LHCN-M2 (cell line): ENCODE measurements around the gene TCHP. TPM values are rescaled to one million over a fixed set of nuclear protein-coding genes. Genes with fewer than 3 reads are reported as not detected.
"Not testable (repeated sequence)": the region's sequence is repeated elsewhere in the genome, so short reads cannot be mapped to it uniquely, and the experiment has no call there.

Source experiments
- DNase-seq: peaks from one replicate; pipeline ENCODE4 v3.0.0-alpha.2; 2012; ENCODE audit warnings: low read depth
- total RNA-seq: library from RNA; depleted of rRNA; stranded (reverse); fragments of >200 nt; gene quantifications from 2 replicates; pipeline ENCODE4 v1.2.3, GENCODE V29; 2014

The TCHP gene
- total RNA-seq, 1 experiment from 2014 or later, result 19.0 TPM

DNA sequence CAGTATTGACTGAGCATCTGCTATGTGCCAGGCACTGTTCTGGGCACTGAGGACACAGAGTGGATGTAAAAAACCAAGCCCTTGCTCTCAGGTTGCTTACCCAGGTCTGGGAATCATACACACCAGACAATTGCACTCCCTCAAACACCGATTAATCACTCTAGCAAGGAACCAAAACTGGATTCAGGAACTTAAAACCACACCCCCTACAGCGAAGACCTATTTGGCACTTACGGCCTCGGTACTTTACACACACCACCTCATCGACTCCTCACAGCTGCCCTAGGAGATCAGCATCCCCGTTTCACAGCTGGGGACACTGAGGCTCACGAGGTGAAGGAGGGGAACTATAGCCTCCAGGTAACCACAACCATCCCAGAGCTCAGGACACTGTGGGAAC lies 21.3 kb upstream of the TCHP start:
- no peak for DNase-seq

DNA sequence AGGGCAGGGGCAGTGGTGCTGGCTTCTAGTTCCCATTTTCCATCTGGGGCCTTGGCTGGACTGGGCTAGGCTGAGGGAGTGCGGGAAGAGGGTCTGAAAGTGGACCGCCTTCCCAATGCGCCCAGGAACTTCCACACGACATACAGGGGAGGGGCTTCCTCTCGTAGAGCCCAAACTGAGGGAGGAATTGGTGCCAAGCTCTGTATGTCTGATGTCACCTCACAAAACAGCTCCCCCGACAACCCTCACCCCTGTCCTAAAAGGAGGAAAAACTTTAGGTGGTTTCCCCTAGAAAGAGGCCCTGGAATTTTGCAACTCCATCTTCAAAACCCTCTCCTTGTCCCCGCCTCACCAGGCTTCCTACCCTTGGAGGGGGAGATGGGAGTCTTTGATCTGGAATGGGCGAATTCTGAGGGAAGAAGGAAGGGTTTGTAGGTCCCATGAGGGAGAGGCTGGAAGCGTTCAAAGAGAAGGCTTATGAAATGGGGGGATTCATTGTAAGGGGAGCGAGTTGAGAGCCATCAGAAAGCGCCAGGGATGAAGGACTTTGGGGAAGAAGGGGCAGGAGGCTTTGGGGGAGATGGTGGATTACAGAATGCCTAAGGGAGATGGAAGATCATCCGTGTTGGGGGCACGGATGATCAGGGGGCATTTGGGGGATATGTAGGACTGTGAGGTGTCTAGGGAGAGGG lies 20.6 kb upstream of the TCHP start:
- no peak for DNase-seq

DNA sequence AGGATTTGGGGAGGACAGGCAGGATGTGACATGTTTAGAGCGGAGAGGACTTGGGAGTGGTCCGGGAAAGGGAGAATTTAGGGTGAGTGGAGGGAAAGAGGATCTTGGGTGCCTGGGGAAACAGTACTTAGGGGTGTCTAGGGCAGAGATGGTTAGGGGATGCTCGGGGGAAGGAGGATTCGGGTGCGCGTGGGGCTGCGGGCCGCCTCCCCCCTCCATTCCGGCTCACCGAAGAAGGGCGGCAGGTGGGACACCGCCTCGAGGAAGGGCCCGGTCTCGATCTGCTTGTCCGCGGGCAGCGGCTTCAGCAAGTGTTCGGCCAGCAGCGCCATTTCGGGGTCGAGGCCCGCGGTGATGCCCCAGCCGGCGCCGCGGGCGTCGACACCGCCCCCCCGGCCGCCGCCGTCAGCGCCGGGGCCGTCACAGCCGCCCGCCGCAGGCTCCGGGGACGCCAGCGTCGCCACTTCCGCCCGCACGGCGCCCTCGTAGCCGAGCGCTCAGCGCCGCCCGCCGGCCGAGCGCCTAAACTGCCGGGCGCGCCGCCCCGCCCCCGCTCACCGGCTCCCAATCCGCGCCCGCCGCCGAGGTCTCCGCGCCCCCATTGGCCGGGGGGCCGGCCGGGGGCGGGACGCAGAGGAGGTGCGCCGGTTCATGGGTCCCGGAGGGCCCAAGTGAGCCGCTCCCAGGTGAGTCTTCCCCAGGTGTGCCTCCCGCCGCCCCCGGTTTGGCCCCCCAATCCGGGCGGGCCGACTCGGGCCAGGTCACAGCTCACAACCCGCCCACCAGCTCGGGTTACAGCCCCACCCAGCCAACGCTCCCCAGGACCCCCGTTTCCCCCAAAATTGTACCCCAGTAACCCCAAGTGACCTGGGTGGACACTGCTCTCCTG lies 19.8 kb upstream of the TCHP start, which contains the start of gene GLTP:
Gene GLTP, minus strand, starts transcription at position 499 of the 889 bp plus-strand sequence. Its CDS starts 167 bp downstream, at position 332.
- DNase-seq, result peak; percentile 72

DNA sequence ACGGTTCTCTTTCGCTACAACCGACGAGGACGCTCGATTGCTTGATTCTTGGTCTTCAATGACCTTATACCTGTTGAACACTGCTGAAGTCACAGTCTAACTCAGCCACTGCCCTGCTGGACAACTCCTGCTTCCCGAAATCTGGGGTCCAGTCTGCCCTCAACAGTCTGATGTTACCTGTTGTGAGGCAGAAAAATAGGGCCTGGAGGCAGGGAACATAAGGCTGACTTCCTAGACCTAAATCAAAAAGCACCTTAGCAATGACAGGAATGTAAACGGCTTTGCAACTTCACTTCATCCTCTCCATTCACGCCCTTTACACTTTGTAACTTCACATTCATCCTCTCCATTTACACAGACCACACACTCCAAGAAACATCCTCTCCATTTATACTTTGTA lies 19.1 kb upstream of the TCHP start:
- DNase-seq, result no peak

DNA sequence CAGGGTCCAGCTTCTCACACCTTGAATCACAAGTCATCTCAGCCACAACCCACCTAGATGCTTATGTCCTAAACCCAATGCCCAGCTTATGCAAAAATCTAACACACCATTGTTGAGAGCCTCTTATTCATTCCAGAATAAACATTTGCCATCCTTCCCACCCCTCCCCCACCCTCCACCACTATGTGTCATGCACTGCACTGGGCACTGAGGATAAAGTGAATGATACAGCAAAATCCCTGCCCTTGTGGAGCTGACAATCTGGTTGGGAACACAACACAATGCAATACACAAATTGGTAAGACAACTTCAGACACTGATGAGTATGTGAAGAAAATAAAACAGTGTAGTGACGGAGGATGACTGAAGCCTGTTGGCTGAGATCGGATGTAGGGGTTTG lies 18.3 kb upstream of the TCHP start:
- DNase-seq, result no peak

DNA sequence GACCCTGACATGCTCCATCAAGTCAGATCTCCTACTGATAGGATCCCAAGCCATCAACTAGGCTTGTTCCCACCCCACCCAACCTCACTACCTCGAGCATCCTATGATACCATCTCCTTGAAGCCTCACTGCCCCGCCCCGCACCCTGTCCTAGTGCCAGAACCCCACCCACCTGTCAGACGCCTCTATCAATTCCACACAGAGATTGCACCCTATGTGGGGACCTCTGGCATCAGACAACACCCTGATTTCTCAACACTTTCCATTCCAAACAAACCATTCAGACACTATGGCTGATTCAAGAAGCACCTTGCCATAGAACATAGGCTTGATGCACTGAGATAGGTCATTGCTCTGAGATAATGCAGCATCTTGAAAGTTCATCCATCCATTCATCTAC lies 16.6 kb upstream of the TCHP start:
- no peak for DNase-seq

DNA sequence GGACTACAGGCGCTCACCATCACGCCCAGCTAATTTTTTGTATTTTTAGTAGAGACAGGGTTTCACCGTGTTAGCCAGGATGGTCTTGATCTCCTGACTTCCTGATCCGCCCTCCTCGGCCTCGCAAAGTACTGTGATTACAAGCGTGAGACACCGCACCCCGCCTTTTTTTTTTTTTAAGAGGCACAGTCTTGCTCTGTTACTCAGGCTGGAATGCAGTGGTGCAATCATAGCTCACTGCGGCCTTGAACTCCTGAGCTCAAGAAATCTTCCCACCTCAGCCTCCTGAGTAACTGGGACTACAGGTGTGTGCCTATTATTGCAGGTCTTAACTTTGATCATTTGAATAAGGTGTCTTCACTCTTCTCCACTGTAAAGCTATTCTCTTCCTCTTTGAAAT lies 14.5 kb upstream of the TCHP start:
- no peak for DNase-seq

DNA sequence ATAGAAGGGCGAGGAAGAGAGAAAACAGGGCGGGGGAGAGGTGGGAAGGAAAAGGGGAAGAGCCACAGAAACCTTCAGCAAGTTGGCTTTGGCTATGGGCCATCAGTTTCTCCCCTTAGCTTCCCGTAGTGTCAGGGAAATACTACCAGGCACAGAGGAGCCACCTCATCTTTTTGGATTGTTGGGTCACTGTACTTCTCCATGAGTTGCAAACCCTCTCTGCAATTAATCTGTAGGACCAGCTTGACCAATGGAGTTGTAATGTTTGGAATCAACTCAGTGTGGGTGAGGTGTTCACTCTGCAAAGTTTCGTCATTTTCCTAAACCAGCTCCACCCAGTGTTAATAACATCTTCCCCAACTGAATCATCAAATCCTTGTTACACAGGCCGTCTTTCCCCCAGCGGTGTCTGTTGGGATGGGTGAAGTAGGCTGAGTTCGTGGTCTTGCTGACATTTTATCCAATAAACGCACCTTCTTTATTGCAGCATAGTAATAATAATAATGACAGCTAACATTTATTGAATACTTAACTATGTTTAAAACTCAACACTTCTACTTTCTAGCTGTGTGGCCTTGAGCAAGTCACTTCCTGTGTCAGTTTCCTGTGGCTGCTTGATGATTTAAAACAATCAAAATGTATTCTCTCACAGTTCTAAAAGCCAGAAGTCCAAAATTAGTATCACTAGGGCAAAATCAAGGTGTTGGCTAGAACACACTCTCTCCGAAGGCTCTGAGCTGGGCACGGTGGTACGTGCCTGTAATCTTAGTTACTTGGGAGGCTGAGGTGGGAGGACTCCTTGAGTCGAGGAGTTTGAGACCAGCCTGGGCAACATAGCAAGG lies 11.7 kb upstream of the TCHP start:
- peak; percentile 86 for DNase-seq

DNA sequence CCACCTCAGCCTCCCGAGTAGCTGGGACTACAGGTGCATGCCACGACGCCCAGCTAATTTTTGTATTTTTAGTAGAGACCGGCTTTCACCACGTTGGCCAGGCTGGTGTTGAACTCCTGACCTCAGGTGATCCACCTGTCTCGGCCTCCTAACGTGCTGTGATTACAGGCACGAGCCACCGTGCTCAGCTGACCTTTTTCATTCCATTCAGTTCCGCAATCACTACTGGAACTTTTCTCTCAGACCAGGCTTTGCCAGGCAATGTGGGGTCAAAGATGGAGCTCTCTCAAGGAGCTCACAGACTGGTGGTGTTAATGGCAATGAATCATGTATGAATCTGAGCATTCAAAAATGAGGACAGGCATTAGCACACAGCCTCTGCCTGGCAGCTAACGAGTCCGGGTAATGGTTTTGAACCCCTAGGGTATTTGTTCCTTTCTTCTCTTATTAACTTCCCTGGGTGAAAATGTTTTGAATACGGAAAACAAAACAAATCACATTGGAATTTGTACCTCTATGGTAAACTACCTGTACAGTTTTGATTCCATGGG lies 9.4 kb upstream of the TCHP start:
- DNase-seq, result no peak

DNA sequence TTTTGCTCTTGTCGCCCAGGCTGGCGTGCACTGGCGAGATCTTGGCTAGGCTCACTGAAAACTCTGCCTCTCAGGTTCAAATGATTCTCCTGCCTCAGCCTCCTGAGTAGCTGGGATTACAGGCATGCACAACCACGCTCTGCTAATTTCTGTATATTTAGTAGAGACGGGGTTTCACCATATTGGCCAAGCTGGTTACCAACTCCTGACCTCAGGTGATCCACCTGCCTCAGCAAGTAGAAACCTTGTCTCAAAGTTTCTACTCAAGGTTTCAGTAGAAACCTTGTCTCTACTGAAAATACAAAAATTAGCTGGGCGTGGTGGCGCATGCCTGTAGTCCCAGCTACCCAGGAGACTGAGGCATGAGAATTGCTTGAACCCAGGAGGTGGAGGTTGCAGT lies 8.3 kb upstream of the TCHP start:
- DNase-seq, result not testable (repeated sequence)

DNA sequence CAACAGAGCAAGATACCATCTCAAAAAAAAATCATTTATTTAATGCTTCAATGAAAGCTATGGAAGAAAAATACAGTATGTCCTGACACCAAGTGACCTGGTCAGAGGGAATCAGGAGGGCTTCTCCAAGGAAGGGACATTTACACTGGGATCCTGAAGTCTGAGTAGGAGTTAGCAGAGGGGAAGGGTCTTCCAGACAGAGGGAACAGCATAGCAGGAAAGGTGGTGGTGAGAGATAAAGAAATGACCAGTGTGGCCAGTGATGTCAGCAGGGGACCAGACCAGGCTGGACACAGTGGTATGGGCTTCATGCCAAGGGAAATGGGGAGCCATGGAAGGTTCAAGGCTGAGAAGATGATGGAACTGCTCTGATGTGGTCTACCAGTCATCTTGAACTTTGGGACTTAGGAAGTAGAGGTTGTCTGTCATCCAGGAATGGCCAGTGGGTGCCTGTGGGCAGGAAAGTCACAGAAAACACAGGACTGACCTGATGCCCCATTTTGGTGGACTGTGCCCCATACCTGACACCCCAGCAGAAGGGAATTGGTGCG lies 7.8 kb upstream of the TCHP start:
- no peak for DNase-seq

DNA sequence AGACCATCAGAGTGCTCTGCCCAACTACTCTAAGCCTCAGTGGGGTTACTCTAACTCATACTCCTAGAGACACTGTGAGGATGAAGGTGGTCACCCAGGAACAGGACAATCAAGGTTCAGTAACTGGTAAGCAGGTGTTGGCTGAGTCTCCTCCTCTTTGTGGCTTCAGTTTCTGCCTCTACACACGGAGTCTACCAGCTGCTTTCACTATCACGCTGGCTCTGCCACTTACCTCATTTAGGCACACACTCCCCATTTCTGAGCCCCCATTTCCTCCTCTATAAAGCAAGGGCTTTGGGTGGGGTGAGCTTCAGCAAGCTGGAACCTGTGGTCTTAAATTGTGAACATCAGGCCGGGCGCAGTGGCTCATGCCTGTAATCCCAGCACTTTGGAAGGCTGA lies 7.3 kb upstream of the TCHP start:
- no peak for DNase-seq

DNA sequence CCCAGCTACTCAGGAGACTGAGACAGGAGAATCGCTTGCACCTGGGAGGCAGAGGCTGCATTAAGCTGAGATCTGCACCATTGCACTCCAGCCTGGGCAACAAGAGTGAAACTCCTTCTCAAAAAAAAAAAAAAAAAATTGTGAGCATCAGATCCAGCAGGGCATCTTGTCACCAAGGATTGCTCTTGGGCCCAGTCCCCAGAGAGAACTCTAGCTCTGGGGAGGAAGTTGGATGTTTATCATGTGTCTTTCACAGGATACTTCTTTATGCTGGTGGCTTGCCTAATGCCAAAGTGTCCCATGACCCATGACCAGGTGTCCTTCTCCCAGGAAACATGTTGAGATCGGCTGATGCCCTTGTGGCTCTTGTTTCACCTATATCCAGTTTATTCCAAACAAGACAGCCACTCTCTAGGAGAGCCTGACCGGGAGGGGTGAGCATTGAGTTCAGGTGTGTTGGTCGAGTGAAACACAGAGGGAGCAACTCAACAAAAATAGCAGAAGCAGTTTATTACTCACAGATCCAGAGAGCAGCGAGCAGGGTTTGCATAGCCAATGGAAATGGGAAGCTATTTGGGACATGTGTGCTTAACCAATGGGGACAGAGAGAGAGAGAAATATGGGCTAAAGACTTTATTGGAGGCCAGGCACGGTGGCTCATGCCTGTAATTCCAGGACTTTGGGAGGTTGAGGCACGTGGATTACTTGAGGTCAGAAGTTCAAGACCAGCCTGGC lies 6.6 kb upstream of the TCHP start:
- DNase-seq, result no peak

DNA sequence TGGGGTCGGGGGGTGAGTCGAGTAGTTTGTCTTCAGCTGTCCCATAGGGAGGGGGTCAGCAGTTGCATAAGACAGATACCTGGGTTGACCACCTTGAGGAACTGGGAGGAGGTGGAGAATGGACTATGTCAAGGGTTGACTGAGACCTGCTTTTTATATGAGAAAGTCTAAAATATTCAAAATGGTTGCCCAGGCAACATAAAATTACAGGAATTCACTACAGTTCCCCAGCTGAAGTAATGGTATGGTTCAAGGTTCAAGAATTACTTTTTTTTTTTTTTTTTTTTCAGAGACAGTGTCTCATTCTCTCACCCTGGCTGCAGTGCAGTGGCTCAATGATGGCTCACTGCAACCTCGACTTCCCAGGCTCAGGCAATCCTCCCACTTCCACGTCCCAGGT lies 5.1 kb upstream of the TCHP start:
- DNase-seq, result no peak

DNA sequence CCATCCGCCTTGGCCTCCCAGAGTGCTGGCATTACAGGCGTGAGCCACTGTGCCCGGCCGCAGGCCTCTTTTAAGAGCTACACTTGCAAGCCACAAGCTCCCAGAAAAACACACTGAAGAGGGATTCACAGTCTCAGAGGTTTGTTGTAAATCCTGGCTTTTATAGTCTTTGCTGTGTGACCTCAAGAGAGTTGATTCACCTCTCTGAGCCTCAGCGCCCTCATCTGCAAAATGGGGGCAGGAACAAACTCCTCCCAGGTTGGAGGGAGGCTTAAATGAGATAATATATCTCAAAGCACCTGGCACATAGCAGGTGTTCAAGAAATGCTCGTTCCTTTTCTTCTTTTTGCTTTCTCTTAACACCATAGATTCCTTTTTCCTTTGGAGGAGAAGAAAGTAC lies 3.9 kb upstream of the TCHP start:
- DNase-seq, result no peak

DNA sequence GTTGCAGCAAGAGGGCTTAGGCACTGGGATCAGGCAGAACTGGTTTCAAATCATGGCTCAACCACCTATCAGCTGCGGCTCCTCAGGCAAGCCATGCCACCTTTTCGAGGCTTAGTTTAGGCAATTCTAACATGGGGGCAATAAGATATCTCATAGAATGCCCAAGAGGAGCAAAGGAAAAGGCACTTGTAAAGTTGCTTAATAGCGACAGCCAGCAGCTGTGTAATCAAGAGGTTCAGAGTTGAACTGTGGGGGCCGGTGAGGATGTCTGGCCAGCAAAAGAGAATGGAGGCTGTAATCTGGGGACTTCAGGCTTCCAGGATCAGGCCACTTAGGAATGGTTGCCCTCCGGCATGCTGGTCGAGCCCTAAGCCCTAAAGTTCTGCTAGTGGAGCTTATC lies 3.0 kb upstream of the TCHP start:
- DNase-seq, result no peak

DNA sequence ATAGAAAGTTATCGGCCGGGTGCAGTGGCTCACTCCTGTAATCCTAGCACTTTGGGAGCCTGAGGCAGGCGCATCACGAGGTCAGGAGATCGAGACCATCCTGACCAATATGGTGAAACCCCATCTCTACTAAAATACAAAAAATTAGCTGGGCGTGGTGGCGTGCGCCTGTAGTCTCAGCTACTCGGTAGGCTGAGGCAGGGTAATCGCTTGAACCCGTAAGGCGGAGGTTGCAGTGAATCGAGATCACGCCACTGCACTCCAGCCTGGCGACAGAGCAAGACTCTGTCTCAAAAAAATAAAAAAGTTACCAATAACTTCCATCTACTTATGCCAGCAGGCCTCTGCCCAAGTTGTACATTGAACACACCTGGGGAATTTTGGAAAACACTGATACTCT lies 729 bp upstream of the TCHP start:
- DNase-seq, result not testable (repeated sequence)

DNA sequence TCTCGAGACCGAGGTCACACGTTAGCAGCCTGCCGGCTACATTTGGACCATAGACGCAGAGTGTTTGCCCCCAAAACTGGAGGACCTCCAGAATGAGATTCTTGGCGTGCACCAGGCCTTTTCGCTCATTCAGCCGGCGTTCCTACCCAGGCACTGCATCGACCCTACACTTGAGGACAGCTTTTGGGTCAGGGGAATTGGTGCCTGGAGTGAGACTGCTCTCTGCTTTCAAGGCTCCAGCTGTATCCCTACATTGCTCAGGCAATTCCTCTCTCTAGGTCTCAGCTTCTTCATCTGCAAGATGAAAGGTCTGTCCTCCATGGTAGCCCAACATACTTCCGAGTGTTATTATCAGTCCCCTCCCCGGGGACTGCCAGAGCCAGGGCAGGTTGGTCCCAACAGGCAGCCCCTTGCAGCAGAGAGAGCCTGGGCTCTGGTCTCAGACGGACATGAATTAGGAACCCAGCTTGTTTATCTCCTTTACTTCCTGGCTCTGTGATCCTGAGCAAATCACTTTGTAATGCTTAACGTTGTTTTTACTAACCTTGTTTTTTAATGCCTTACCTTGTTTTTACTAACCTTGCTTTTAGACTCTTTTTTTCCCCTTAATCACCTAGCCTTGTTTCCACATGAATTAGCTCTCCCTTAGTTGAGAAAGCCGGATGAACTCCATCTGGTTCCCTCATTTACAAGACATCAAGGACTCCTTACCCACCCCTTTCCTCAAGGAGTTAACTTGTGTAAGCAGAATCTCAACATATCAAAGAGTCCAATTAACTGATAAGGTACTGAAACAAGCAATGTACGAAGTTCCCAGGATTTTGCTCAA lies 892 bp downstream of the TCHP start:
- no peak for DNase-seq

DNA sequence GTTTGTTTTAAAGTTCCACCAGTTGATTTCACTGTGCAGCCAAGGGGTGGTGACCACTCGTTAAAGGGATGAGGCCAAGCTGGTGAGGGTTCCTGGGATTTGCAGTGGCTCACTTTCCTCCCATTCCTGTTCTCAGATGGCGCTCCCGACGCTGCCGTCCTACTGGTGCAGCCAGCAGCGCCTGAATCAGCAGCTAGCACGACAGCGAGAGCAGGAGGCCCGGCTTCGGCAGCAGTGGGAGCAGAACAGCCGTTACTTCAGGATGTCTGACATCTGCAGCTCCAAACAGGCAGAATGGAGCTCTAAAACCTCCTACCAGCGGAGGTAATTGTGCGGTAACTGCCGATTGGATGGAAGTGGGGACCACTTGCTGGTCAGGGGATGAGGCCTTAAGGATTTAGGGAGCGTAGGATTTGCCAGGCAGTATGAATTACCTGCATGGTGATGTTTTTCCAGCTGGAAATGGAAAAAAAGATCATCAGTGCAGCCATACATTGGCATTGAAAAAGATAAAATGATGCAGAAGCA lies 2.9 kb downstream of the TCHP start:
- DNase-seq, result no peak

DNA sequence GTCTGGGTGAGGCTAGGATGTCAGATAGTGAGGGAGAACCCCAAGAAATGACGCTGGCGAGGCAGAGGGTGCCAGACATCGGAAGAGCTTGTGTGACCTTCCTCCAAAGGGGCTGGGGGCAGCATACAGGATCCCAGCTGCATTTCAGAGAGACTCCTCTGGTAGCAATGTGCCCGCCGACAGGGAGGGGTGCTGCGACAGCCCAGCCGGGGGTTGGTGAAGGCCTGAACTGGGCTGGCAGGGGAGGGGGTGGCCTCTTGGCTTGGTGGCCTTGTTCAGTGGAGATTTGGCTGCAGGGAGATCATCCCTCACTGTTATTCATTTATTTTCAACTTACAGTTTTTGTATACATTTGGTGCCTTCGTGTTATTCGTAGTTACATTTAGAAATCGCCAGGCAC lies 5.2 kb downstream of the TCHP start:
- no peak for DNase-seq
